Measurements from ENCODE around the gene SLC5A5.

- no peak for TF ChIP-seq CTCF (IDR thresholded peaks at IDR 0.05)
- no peak for TF ChIP-seq POLR2A (IDR thresholded peaks at IDR 0.05)
These were observed 22.0 kb downstream of the SLC5A5 start for GRCh38 chr19:17893766-17894165.
